HepG2 (cell line): ENCODE measurements around the gene ERBB4.

Experiments used
- CEBPB ChIP-seq: IDR thresholded peaks from 2 replicates; pipeline ENCODE4 v1.6.1; 2011; ENCODE audit warnings: low read depth, low read length, improper control_type of control experiment, borderline replicate concordance
- GLI4 ChIP-seq: sonication (generic); formaldehyde crosslinking; IDR thresholded peaks from 2 replicates; pipeline ENCODE4 v1.5.1; 2020; ENCODE audit warnings: missing genetic modification reagents, mild to moderate bottlenecking, moderate library complexity, borderline replicate concordance
- MYNN ChIP-seq: sonication (generic); formaldehyde crosslinking; IDR thresholded peaks from 2 replicates; pipeline ENCODE4 v1.4.0; 2020; ENCODE audit warnings: mild to moderate bottlenecking, low read depth, missing genetic modification reagents
- POLR2A ChIP-seq, 2 experiments: IDR thresholded peaks; 2 replicates each; pipeline ENCODE4 v1.6.1; 2011; ENCODE audit warnings: low read depth in 2 of 2, low read length in 2 of 2, mild to moderate bottlenecking in 1 of 2, moderate library complexity in 1 of 2; ENCODE audit not compliant: insufficient read depth in 1 of 2
- RFX5 ChIP-seq: IDR thresholded peaks from 2 replicates; pipeline ENCODE4 v1.6.1; 2011; ENCODE audit warnings: low read depth, low read length, improper control_type of control experiment
- ZNF484 ChIP-seq: sonication (generic); formaldehyde crosslinking; IDR thresholded peaks from 2 replicates; pipeline ENCODE4 v1.5.1; 2020; ENCODE audit warnings: mild to moderate bottlenecking, low read depth, missing genetic modification reagents, borderline replicate concordance
- ZNF572 ChIP-seq: sonication (generic); formaldehyde crosslinking; IDR thresholded peaks from 2 replicates; pipeline ENCODE4 v1.5.1; 2020; ENCODE audit warnings: mild to moderate bottlenecking, missing genetic modification reagents
- TF ChIP-seq, protein P1 (sequence below): sonication (generic); formaldehyde crosslinking; IDR thresholded peaks from 2 replicates; pipeline ENCODE4 v1.5.0; 2020; ENCODE audit warnings: mild to moderate bottlenecking, missing genetic modification reagents, moderate library complexity

DNA sequence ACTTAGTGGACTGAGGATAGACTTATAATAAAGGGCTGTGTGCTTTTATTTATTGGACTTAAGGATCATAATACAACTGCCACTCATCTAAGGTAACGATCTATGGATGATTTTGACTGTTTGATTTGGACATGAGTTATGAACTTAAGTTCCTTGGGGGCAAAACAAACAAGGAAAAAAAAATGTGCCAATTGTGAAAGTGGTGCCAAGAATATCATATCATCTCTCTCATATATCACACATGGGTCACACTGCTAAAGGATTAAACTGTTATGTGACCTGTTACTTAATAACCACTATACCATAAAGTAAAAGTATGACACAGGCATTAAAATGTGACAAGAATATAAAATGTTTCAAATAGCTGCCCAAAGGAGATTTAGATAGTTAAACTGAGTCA lies 886.3 kb downstream of the ERBB4 start:
- TF ChIP-seq ZNF484 (no peak), CEBPB (no peak), RFX5 (no peak), ZNF572 (no peak), POLR2A (IDR thresholded peaks at IDR 0.05; ENCODE audit: insufficient read depth in 1 of 2, low read depth in 2 of 2, low read length in 2 of 2) (no peak), GLI4 (CRISPR knock-in tag) (no peak), MYNN (CRISPR knock-in tag) (no peak)
- TF ChIP-seq, protein P1, sequence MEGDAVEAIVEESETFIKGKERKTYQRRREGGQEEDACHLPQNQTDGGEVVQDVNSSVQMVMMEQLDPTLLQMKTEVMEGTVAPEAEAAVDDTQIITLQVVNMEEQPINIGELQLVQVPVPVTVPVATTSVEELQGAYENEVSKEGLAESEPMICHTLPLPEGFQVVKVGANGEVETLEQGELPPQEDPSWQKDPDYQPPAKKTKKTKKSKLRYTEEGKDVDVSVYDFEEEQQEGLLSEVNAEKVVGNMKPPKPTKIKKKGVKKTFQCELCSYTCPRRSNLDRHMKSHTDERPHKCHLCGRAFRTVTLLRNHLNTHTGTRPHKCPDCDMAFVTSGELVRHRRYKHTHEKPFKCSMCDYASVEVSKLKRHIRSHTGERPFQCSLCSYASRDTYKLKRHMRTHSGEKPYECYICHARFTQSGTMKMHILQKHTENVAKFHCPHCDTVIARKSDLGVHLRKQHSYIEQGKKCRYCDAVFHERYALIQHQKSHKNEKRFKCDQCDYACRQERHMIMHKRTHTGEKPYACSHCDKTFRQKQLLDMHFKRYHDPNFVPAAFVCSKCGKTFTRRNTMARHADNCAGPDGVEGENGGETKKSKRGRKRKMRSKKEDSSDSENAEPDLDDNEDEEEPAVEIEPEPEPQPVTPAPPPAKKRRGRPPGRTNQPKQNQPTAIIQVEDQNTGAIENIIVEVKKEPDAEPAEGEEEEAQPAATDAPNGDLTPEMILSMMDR, result no peak
